Mesendoderm (in vitro differentiated cells): ENCODE data around the gene SCUBE3.

Source experiments
- DNase-seq: peaks from one replicate; pipeline ENCODE4 v3.0.0; 2013
- H2AK5ac ChIP-seq: 2 replicates; pipeline ENCODE4 v1.6.1; 2013; ENCODE audit warnings: low read length, inconsistent platforms
- H2BK120ac ChIP-seq: 2 replicates; pipeline ENCODE4 v1.6.1; 2013; ENCODE audit warnings: low read depth, mild to moderate bottlenecking, low read length, moderate library complexity, mixed read lengths
- H2BK15ac ChIP-seq: replicated peaks from 2 replicates; pipeline ENCODE4 v1.6.1; 2013; ENCODE audit warnings: low read depth, mild to moderate bottlenecking, moderate library complexity
- H2BK5ac ChIP-seq: 2 replicates; pipeline ENCODE4 v1.6.1; 2013; ENCODE audit warnings: low read length, inconsistent platforms
- H3K18ac ChIP-seq: 2 replicates; pipeline ENCODE4 v1.6.1; 2013; ENCODE audit warnings: mild to moderate bottlenecking, low read length, mixed read lengths
- H3K23ac ChIP-seq: one replicate; pipeline ENCODE4 v1.6.1; 2013; ENCODE audit warnings: low read length
- H3K27ac ChIP-seq: 2 replicates; pipeline ENCODE4 v1.5.1; 2013; ENCODE audit warnings: low read depth, mild to moderate bottlenecking, inconsistent platforms, low read length, moderate library complexity
- H3K27me3 ChIP-seq: 2 replicates; pipeline ENCODE4 v1.6.1; 2013; ENCODE audit warnings: low read length, control low read depth, mild to moderate bottlenecking, inconsistent platforms; ENCODE audit not compliant: insufficient read depth, poor library complexity
- H3K36me3 ChIP-seq: 2 replicates; pipeline ENCODE4 v1.6.1; 2013; ENCODE audit warnings: low read length, inconsistent platforms; ENCODE audit not compliant: control insufficient read depth, insufficient read depth
- H3K4ac ChIP-seq: one replicate; pipeline ENCODE4 v1.6.1; 2013; ENCODE audit warnings: low read depth, mild to moderate bottlenecking, low read length, moderate library complexity
- H3K4me1 ChIP-seq: 2 replicates; pipeline ENCODE4 v1.6.1; 2013; ENCODE audit warnings: low read depth, low read length, inconsistent platforms; ENCODE audit not compliant: control insufficient read depth
- H3K4me2 ChIP-seq: 2 replicates; pipeline ENCODE4 v1.6.1; 2013; ENCODE audit warnings: low read length
- H3K4me3 ChIP-seq: 2 replicates; pipeline ENCODE4 v1.5.1; 2013; ENCODE audit warnings: mild to moderate bottlenecking, low read length
- H3K56ac ChIP-seq: one replicate; pipeline ENCODE4 v1.6.1; 2013; ENCODE audit warnings: low read length
- H3K79me1 ChIP-seq: 2 replicates; pipeline ENCODE4 v1.6.1; 2013; ENCODE audit warnings: low read length, inconsistent platforms
- H3K79me2 ChIP-seq: 2 replicates; pipeline ENCODE4 v1.6.1; 2013; ENCODE audit warnings: mild to moderate bottlenecking, low read length; ENCODE audit not compliant: control insufficient read depth, insufficient read depth
- H3K9ac ChIP-seq: 2 replicates; pipeline ENCODE4 v1.6.1; 2013; ENCODE audit warnings: low read length, inconsistent platforms
- H4K5ac ChIP-seq: one replicate; pipeline ENCODE4 v1.6.1; 2013; ENCODE audit warnings: low read length
- H4K8ac ChIP-seq: one replicate; pipeline ENCODE4 v1.6.1; 2013; ENCODE audit warnings: low read depth, mild to moderate bottlenecking, control low read depth, low read length, moderate library complexity
- WGBS: extraction: QIAGEN DNeasy Blood & Tissue Kit; methylation state at CpG from one replicate; pipeline ENCODE4 v1.1.7; 2013; ENCODE audit warnings: low lambda C conversion rate, missing lambda C conversion rate; ENCODE audit not compliant: insufficient coverage; ENCODE audit errors: extremely low coverage; 5-methylcytosine and 5-hydroxymethylcytosine counted together

SCUBE3 gene

DNA sequence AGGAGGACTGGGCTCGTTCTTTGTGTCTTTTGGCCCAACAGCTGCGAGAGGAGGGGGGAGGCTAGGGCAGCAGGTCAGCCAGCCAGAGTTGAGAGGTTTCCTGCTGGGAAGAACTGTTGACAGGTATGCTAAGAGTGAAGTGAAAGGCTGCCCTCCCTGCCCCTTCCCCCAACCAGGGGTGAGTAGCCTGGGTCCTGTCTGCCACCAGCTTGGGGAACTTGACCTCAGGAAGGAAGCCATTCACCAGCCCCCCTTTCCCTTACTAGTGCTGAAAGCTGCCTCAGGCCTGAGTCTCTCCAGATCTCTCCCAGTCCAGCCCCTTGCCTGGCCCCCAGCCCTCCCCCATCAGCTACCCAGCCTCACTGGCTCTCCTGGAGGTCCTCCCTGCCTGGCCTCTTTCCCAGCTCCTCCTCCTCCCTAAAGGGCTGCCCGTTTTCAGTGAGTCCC lies 25.1 kb downstream of the SCUBE3 start:
- WGBS: no CpG with 5 or more reads among the region's 3 CpGs
- H2BK15ac ChIP-seq: no peak overlapping the region
- peak overlapping the region; percentile 7 for H3K27ac ChIP-seq
- no peak overlapping the region for H2AK5ac ChIP-seq
- no peak overlapping the region for H2BK5ac ChIP-seq
- H3K4me1 ChIP-seq: peaks cover 25% of the 10 kb centered on the region
- H3K79me2 ChIP-seq: no peaks in the 10 kb centered on the region
- H3K36me3 ChIP-seq: no peaks in the 10 kb centered on the region
- no peaks in the 10 kb centered on the region for H3K79me1 ChIP-seq
- no peak overlapping the region for H3K56ac ChIP-seq
- H3K9ac ChIP-seq: no peak overlapping the region
- H2BK120ac ChIP-seq: no peak overlapping the region
- no peak overlapping the region for H3K18ac ChIP-seq
- H3K4ac ChIP-seq: no peak overlapping the region
- no peak overlapping the region for H4K5ac ChIP-seq
- H3K4me2 ChIP-seq: no peak overlapping the region
- no peak overlapping the region for H3K23ac ChIP-seq
- peak; percentile 95 for DNase-seq
- H3K27me3 ChIP-seq: no peaks in the 10 kb centered on the region
- H4K8ac ChIP-seq: no peak overlapping the region
- no peak overlapping the region for H3K4me3 ChIP-seq

DNA sequence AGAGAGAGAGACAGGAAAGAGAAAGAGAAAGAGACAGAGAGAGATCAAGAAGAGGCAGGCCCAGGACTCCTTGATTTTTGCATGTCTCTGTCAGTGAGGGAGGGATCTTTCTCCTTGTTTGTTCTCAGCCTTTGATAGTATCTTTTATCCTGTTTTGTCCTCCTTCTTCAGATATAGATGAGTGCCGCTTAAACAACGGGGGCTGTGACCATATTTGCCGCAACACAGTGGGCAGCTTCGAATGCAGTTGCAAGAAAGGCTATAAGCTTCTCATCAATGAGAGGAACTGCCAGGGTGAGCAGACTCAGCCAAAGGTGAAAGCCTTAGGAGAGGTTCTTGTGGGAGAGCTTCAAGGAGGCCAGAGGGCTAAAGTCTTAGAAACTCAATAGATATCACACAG lies 25.8 kb downstream of the SCUBE3 start:
- H2BK5ac ChIP-seq: no peak overlapping the region
- H3K79me2 ChIP-seq: no peaks in the 10 kb centered on the region
- H3K4me3 ChIP-seq: no peak overlapping the region
- no peak overlapping the region for H3K56ac ChIP-seq
- no peak overlapping the region for H3K4ac ChIP-seq
- H3K4me1 ChIP-seq: peaks cover 25% of the 10 kb centered on the region
- no peaks in the 10 kb centered on the region for H3K36me3 ChIP-seq
- no peak overlapping the region for H2AK5ac ChIP-seq
- no peak overlapping the region for H2BK120ac ChIP-seq
- no peak overlapping the region for H3K23ac ChIP-seq
- H2BK15ac ChIP-seq: no peak overlapping the region
- H3K18ac ChIP-seq: no peak overlapping the region
- no peak overlapping the region for H4K5ac ChIP-seq
- DNase-seq: no peak
- H3K27ac ChIP-seq: no peak overlapping the region
- WGBS: no CpG with 5 or more reads among the region's 4 CpGs
- H3K27me3 ChIP-seq: no peaks in the 10 kb centered on the region
- no peak overlapping the region for H3K4me2 ChIP-seq
- H3K79me1 ChIP-seq: no peaks in the 10 kb centered on the region
- H4K8ac ChIP-seq: no peak overlapping the region
- peak overlapping the region; percentile 1 for H3K9ac ChIP-seq

DNA sequence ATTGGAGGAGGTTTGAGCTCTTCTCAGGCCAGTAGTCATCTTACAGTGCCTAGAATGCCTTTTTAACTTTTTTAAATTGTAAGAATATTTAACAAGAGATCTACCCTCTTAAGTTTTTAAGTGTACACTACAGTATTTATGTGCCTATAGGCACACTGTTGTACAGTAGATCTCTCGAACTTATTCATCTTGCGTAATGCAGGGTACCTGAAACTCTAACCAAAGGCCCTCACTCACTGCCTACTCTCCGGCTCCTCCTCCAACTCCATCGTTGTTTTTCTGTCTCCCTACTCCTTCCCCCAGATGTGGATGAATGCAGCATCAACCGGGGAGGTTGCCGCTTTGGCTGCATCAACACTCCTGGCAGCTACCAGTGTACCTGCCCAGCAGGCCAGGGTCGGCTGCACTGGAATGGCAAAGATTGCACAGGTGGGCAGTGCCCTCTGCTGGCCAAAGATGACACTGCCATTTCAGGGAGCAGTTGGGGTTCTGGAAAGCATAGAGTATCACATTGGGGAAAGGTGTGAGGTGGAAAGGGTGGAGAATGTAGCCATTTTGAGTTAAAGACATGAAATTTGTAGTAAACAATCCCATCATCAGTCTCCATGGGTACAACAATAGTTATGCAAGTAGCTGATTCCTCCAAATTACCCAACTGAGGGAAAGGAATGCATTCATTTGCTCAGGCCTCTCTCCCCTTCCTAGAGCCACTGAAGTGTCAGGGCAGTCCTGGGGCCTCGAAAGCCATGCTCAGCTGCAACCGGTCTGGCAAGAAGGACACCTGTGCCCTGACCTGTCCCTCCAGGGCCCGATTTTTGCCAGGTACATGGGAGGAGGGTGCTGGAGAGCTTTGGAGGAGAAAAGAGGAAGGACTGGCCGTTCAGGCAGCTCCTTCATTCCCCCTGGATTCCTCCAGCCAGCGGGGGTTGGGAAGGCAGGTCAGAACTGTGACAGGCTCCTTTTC lies 27.4 kb downstream of the SCUBE3 start:
- no peak overlapping the region for H3K18ac ChIP-seq
- no peak overlapping the region for H2BK120ac ChIP-seq
- no peaks in the 10 kb centered on the region for H3K79me1 ChIP-seq
- no peak overlapping the region for H2BK15ac ChIP-seq
- H3K56ac ChIP-seq: peak overlapping the region; percentile 17
- H3K27ac ChIP-seq: no peak overlapping the region
- no CpG with 5 or more reads among the region's 12 CpGs for WGBS
- no peak overlapping the region for H3K9ac ChIP-seq
- no peaks in the 10 kb centered on the region for H3K36me3 ChIP-seq
- H4K5ac ChIP-seq: no peak overlapping the region
- no peaks in the 10 kb centered on the region for H3K27me3 ChIP-seq
- H2BK5ac ChIP-seq: no peak overlapping the region
- peak; percentile 84 for DNase-seq
- H3K4me1 ChIP-seq: peaks cover 25% of the 10 kb centered on the region
- H3K79me2 ChIP-seq: no peaks in the 10 kb centered on the region
- H3K4ac ChIP-seq: no peak overlapping the region
- H3K4me2 ChIP-seq: no peak overlapping the region
- no peak overlapping the region for H4K8ac ChIP-seq
- H2AK5ac ChIP-seq: no peak overlapping the region
- no peak overlapping the region for H3K23ac ChIP-seq
- no peak overlapping the region for H3K4me3 ChIP-seq

DNA sequence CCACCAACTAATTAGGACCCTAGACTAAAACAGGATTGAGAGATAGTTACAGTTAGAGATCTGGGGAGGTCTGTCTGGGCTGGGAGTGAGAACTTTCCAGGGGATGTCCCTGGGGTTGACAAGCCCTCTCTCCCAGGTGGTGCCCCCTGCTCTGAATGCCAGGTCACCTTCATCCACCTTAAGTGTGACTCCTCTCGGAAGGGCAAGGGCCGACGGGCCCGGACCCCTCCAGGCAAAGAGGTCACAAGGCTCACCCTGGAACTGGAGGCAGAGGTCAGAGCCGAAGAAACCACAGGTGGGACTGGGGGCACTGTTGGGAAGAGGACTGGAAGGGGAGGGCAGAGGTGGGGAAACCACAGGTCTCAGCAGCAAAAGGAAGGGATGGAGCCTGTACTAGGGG lies 28.7 kb downstream of the SCUBE3 start:
- no peaks in the 10 kb centered on the region for H3K79me2 ChIP-seq
- no peak overlapping the region for H3K9ac ChIP-seq
- DNase-seq: no peak
- no peak overlapping the region for H3K23ac ChIP-seq
- H3K4me1 ChIP-seq: peaks cover 22% of the 10 kb centered on the region
- H2AK5ac ChIP-seq: no peak overlapping the region
- no peak overlapping the region for H3K4me2 ChIP-seq
- no peak overlapping the region for H3K56ac ChIP-seq
- H4K8ac ChIP-seq: no peak overlapping the region
- H2BK5ac ChIP-seq: no peak overlapping the region
- H3K79me1 ChIP-seq: no peaks in the 10 kb centered on the region
- no peak overlapping the region for H3K4ac ChIP-seq
- H3K4me3 ChIP-seq: no peak overlapping the region
- H3K18ac ChIP-seq: no peak overlapping the region
- H3K27me3 ChIP-seq: no peaks in the 10 kb centered on the region
- H3K27ac ChIP-seq: no peak overlapping the region
- no peak overlapping the region for H2BK15ac ChIP-seq
- H4K5ac ChIP-seq: no peak overlapping the region
- H2BK120ac ChIP-seq: no peak overlapping the region
- WGBS: no CpG with 5 or more reads among the region's 5 CpGs
- H3K36me3 ChIP-seq: no peaks in the 10 kb centered on the region

DNA sequence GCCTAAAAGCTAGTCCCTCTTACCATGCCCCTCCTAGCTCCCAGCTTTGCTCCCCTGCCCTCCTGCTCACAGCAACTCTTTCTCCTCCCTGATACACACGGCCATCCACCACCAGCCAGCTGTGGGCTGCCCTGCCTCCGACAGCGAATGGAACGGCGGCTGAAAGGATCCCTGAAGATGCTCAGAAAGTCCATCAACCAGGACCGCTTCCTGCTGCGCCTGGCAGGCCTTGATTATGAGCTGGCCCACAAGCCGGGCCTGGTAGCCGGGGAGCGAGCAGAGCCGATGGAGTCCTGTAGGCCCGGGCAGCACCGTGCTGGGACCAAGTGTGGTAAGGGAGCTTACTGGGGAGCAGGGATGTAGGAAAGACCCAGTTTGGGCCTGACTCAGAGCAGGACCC lies 29.1 kb downstream of the SCUBE3 start:
- H2BK15ac ChIP-seq: no peak overlapping the region
- no peak overlapping the region for H4K5ac ChIP-seq
- no peak overlapping the region for H3K27ac ChIP-seq
- no peak for DNase-seq
- H2BK5ac ChIP-seq: no peak overlapping the region
- no peak overlapping the region for H2BK120ac ChIP-seq
- H3K4me1 ChIP-seq: peaks cover 18% of the 10 kb centered on the region
- H4K8ac ChIP-seq: no peak overlapping the region
- H3K4me3 ChIP-seq: no peak overlapping the region
- no CpG with 5 or more reads among the region's 13 CpGs for WGBS
- no peaks in the 10 kb centered on the region for H3K36me3 ChIP-seq
- H3K18ac ChIP-seq: no peak overlapping the region
- peaks cover 3% of the 10 kb centered on the region for H3K79me1 ChIP-seq
- no peaks in the 10 kb centered on the region for H3K79me2 ChIP-seq
- H3K23ac ChIP-seq: no peak overlapping the region
- H2AK5ac ChIP-seq: no peak overlapping the region
- H3K9ac ChIP-seq: no peak overlapping the region
- H3K4me2 ChIP-seq: no peak overlapping the region
- no peak overlapping the region for H3K56ac ChIP-seq
- H3K27me3 ChIP-seq: no peaks in the 10 kb centered on the region
- H3K4ac ChIP-seq: no peak overlapping the region
